ENCODE data around the gene PPARG.

- peak in 3 of 6 experiments; percentile 22 to 45 (median 40) for TF ChIP-seq CTCF (IDR thresholded peaks at IDR 0.05)
- peak in 1 of 2 donors; percentile 6 for TF ChIP-seq POLR2A (IDR thresholded peaks at IDR 0.05)
Measured at GRCh38 chr3:12286927-12287726, 1.7 kb upstream of the PPARG start.

All from Peyer's patch (tissue), 4 donors.